Body of pancreas (tissue), 4 donors: ENCODE results near the gene GNAZ.

ENCODE experiments used
- POLR2A ChIP-seq, 3 donors: fragments of 450-650 bp; IDR thresholded peaks; one replicate each; pipeline ENCODE4 v1.6.1; 2016; ENCODE audit warnings: antibody characterized with exemption in 3 of 3, mild to moderate bottlenecking in 2 of 3
- TF ChIP-seq, protein P1 (sequence below), 7 experiments: fragments of 450-650 bp in 4 of 7; fragments of 200-600 bp in 3 of 7; sonication (generic) in 3 of 7; IDR thresholded peaks; one replicate each; pipeline ENCODE4 v1.5.1; 2016 to 2019; ENCODE audit warnings: antibody characterized with exemption in 7 of 7

DNA sequence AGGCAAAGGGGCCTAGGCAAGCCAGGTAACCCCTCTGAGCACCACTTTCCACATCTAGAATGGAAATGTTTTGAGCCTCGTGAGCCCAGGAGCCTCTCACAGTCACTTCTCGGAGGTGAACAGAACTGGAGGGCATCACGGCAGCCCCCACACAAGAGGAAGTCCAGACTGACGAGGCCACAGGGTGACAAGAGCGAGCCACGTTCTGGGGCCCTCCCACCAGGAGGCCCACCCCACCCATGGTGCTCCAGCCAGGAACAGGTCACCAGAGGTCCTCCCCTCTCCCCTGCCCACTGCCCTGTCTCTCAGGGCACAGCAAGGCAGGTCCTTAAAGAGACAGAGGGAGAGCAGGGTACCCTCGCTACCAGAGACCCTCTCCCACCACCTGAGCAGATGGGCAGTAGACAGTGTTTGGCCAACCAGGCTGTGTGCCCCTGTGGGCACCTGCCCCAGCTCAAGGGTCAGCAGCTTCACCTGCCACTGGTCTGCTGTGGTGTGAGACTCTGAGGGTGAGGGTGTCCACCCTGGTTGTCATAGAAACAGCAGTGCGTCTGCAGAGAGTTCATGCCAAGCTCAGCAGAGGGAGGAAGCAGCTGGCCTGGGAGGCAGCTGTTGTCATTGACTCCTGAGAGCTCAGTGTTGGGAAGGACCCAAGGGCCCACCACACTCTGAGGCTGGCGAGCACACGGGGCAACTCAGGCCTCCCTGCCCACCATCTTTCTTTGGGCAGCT, 40.0 kb downstream of the GNAZ start:
- TF ChIP-seq, protein P1, sequence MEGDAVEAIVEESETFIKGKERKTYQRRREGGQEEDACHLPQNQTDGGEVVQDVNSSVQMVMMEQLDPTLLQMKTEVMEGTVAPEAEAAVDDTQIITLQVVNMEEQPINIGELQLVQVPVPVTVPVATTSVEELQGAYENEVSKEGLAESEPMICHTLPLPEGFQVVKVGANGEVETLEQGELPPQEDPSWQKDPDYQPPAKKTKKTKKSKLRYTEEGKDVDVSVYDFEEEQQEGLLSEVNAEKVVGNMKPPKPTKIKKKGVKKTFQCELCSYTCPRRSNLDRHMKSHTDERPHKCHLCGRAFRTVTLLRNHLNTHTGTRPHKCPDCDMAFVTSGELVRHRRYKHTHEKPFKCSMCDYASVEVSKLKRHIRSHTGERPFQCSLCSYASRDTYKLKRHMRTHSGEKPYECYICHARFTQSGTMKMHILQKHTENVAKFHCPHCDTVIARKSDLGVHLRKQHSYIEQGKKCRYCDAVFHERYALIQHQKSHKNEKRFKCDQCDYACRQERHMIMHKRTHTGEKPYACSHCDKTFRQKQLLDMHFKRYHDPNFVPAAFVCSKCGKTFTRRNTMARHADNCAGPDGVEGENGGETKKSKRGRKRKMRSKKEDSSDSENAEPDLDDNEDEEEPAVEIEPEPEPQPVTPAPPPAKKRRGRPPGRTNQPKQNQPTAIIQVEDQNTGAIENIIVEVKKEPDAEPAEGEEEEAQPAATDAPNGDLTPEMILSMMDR (IDR thresholded peaks at IDR 0.05) = no peak
- no peak for TF ChIP-seq POLR2A (IDR thresholded peaks at IDR 0.05)
